Testis (tissue), 3 donors: Measurements from ENCODE around the gene LRFN2. TPM values are rescaled to one million over a fixed set of nuclear protein-coding genes. Genes with fewer than 3 reads are reported as not detected.

Source experiments
- DNase-seq: peaks from one replicate; pipeline ENCODE4 v3.0.0-alpha.2; 2019
- H3K27ac ChIP-seq, 2 donors: fragments of 200-600 bp; sonication (generic); one replicate each; pipeline ENCODE4 v1.5.1; 2019
- H3K27me3 ChIP-seq: fragments of 200-600 bp; sonication (generic); one replicate; pipeline ENCODE4 v1.5.1; 2019
- H3K36me3 ChIP-seq: fragments of 200-600 bp; sonication (generic); one replicate; pipeline ENCODE4 v1.5.1; 2017; ENCODE audit warnings: low read depth; ENCODE audit errors: missing control alignments
- H3K4me1 ChIP-seq: fragments of 200-600 bp; sonication (generic); one replicate; pipeline ENCODE4 v1.5.1; 2019
- H3K4me3 ChIP-seq, 2 donors: fragments of 200-600 bp; sonication (generic); one replicate each; pipeline ENCODE4 v1.5.1; 2017 to 2019
- H3K9me3 ChIP-seq: fragments of 200-600 bp; sonication (generic); one replicate; pipeline ENCODE4 v1.5.1; 2017
- CTCF ChIP-seq, 3 experiments: fragments of 450-650 bp in 2 of 3; fragments of 200-600 bp in 1 of 3; sonication (generic) in 1 of 3; IDR thresholded peaks; one replicate each; pipeline ENCODE4 v1.5.1; 2016 to 2019; ENCODE audit warnings: antibody characterized with exemption in 3 of 3, mild to moderate bottlenecking in 2 of 3, moderate library complexity in 1 of 3
- POLR2A ChIP-seq: fragments of 450-650 bp; IDR thresholded peaks from one replicate; pipeline ENCODE4 v1.6.1; 2017; ENCODE audit warnings: antibody characterized with exemption, mild to moderate bottlenecking, moderate library complexity
- WGBS, 2 donors: methylation state at CpG; one replicate each; pipeline ENCODE4 v1.1.5; 2018; 5-methylcytosine and 5-hydroxymethylcytosine counted together
- intact Hi-C: fragments of 100-400 bp; cut with DNase I; formaldehyde crosslinking; loops from one replicate; pipeline ENCODE4 v1.15.1; 2023; ENCODE audit warnings: low total_unique reads
- polyA plus RNA-seq: library from polyadenylated mRNA; stranded (reverse); fragments of 350-450 nt; fragmentation: Illumina TruSeq; extraction: RNeasy Lipid Tissue Mini Kit (QIAGEN cat#74804); gene quantifications from one replicate; pipeline ENCODE4 v1.2.3, GENCODE V29; 2014; ENCODE audit warnings: low read depth, low replicate concordance; ENCODE audit not compliant: insufficient read depth
- total RNA-seq, 2 donors: library from RNA; depleted of rRNA; stranded (reverse); fragments of >200 nt; gene quantifications; one replicate each; pipeline ENCODE4 v1.2.3, GENCODE V29; 2016

Gene LRFN2
- total and polyA plus RNA-seq, 3 donors from 2014 or later, result 1.1 to 3.3 (median 1.6) TPM

GRCh38 chr6:40555092-40555491 lies 32.1 kb downstream of the LRFN2 start:
- DNase-seq, result no peak

GRCh38 chr6:40552941-40553340 lies 34.2 kb downstream of the LRFN2 start:
- no peak for DNase-seq
- Histone ChIP-seq H3K27ac (no peak overlapping the region), H3K9me3 (no peaks in the 10 kb centered on the region), H3K4me3 (no peak overlapping the region), H3K4me1 (no peaks in the 10 kb centered on the region), H3K27me3 (no peaks in the 10 kb centered on the region), H3K36me3 (no peaks in the 10 kb centered on the region)
- WGBS, 2 donors, result 93 to 94% methylated on average over 4 of the region's 4 CpGs
- TF ChIP-seq POLR2A, result no peak
- intact Hi-C loops, result no loop called here

More at GRCh38 chr6:40555092-40555491, 32.1 kb downstream of the LRFN2 start:
- 68 to 76% methylated on average over 7 to 8 of the region's 8 CpGs for WGBS, 2 donors
- TF ChIP-seq POLR2A (no peak), CTCF (IDR thresholded peaks at IDR 0.05) (no peak)
- H3K27ac ChIP-seq, result no peak overlapping the region
- H3K36me3 ChIP-seq, result no peaks in the 10 kb centered on the region
- intact Hi-C loops, result no loop called here
- H3K4me1 ChIP-seq, result no peaks in the 10 kb centered on the region
- H3K27me3 ChIP-seq, result no peaks in the 10 kb centered on the region
- H3K9me3 ChIP-seq, result no peaks in the 10 kb centered on the region
- no peak overlapping the region for H3K4me3 ChIP-seq

GRCh38 chr6:40551966-40552505 lies 35.1 kb downstream of the LRFN2 start:
- 81 to 91% methylated on average over 4 of the region's 4 CpGs for WGBS, 2 donors
- intact Hi-C loops, result no loop called here

GRCh38 chr6:40550202-40551101 lies 36.7 kb downstream of the LRFN2 start:
- peak; percentile 59 for DNase-seq
- H3K27ac ChIP-seq, result no peak overlapping the region
- H3K36me3 ChIP-seq, result no peaks in the 10 kb centered on the region
- TF ChIP-seq POLR2A (no peak), CTCF (IDR thresholded peaks at IDR 0.05) (peak in 2 of 3 experiments; percentile 50 to 52)
- no peaks in the 10 kb centered on the region for H3K9me3 ChIP-seq
- WGBS, 2 donors, result 78 to 87% methylated on average over 12 of the region's 12 CpGs
- intact Hi-C loops, result no loop called here
- no peak overlapping the region for H3K4me3 ChIP-seq
- no peaks in the 10 kb centered on the region for H3K4me1 ChIP-seq
- no peaks in the 10 kb centered on the region for H3K27me3 ChIP-seq

More at GRCh38 chr6:40551966-40552505, 35.1 kb downstream of the LRFN2 start:
- H3K27ac ChIP-seq, result no peak overlapping the region
- DNase-seq, result no peak
- H3K9me3 ChIP-seq, result no peaks in the 10 kb centered on the region
- TF ChIP-seq CTCF (IDR thresholded peaks at IDR 0.05) (no peak), POLR2A (no peak)
- no peaks in the 10 kb centered on the region for H3K4me1 ChIP-seq
- H3K27me3 ChIP-seq, result no peaks in the 10 kb centered on the region
- no peak overlapping the region for H3K4me3 ChIP-seq
- no peaks in the 10 kb centered on the region for H3K36me3 ChIP-seq

- TF ChIP-seq CTCF (IDR thresholded peaks at IDR 0.05), result no peak
- no peak for TF ChIP-seq POLR2A
- no peaks in the 10 kb centered on the region for H3K27me3 ChIP-seq
- intact Hi-C loops, result no loop called here
- 72 to 81% methylated on average over 6 of the region's 6 CpGs for WGBS, 2 donors
- H3K4me1 ChIP-seq, result no peaks in the 10 kb centered on the region
- no peak overlapping the region for H3K27ac ChIP-seq
- H3K36me3 ChIP-seq, result no peaks in the 10 kb centered on the region
- DNase-seq, result no peak
- no peaks in the 10 kb centered on the region for H3K9me3 ChIP-seq
- no peak overlapping the region for H3K4me3 ChIP-seq
Observed at GRCh38 chr6:40545954-40546353, 41.2 kb downstream of the LRFN2 start.
